Measurements from ENCODE around the gene MRTO4.

Gene MRTO4

DNA sequence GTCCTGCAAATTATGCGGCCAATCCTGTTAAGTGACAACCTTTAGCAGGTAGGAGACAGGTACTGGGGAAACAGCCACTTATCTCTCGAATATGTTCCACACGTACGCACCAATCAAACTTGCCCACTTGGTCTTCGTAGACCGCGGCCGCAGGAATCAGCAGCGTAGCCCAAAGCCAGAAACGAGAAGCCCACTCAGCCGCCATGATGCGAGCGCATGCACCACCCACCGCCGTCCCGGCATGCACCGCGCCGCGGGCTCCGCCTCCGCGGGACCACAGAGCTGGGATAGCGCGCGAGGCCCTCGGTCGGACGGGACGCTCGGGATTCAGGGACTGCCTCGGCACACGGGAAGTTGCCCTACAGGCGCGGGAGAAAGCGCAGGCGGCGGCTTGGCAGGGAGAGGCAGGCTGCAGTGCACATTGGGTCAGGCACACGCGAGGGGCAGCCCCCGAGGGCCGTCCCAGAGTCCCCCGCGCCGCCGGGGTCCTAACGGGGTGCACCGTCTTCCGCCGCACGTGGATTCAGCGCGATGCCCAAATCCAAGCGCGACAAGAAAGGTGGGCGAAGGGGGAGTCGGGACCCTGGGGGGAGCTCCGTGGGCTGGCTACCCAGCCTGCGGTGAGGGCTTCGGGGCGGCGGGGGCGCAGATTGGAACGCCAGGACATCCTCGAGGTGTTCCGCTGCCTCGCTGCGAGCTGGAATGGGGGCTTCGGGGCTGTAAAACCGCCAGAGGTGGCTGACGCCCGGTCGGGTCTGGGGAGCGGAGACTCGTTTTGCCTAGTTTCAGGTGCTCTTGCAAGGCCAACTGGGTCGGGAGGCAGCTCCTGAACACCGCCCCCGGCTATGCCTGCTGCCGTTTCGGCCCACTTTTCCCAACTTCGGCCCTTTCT is at the start of gene MRTO4, which contains the start of gene EMC1:
TSS of gene MRTO4 (plus strand) at position 501 of the 892 bp plus-strand sequence. CDS start at position 532, 31 bp downstream.
TSS of gene EMC1 (minus strand) at position 220 of the 892 bp plus-strand sequence. CDS start at position 205, 15 bp downstream.
- no peak for TF ChIP-seq CTCF (IDR thresholded peaks at IDR 0.05; ENCODE audit: borderline replicate concordance, insufficient read depth, low read depth, low read length)
- H3K4me3 ChIP-seq (ENCODE audit: low read depth, low read length), result peak within 1 kb of the TSS; percentile 97

DNA sequence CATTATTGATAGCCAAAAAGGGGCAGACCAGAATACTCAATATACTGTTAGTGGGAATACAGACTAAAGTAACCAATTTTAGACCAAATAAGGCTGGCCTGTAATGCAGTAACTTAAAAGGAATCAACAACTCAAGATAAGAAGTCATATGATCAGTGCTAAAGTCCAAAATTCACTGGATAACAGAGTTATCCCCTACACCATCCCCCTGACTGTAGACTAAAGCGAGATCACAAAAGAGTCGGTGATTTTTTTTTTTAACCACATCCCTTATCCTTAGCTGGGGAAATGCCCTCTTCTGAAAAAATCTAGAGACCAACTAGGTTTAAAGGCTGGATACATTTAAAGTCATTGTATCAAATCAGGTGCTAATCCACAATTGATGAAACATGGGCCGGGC is 49.2 kb upstream of the MRTO4 start:
- TF ChIP-seq CTCF (IDR thresholded peaks at IDR 0.05; ENCODE audit: borderline replicate concordance, insufficient read depth, low read depth, low read length), result no peak
- H3K4me3 ChIP-seq (ENCODE audit: low read depth, low read length), result no peak overlapping the region

DNA sequence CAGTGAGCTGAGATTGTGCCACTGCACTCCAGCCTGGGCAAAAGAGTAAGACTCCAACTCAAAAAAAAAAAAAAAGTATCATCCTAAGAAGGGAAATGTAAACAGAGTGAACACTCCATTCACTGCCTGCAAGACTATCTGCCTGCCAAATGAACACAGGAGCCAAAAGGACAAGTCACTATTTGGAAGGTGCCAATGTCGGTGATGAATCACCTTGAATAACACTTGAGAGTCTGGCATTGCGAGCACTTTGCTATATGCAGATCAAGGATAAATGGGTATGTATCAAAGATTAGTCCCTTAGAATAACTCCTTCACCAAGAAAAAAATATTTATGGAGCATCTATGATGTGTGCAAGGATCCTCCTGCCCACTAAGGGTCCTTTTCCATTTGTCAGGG is 48.2 kb upstream of the MRTO4 start:
- TF ChIP-seq CTCF (IDR thresholded peaks at IDR 0.05; ENCODE audit: borderline replicate concordance, insufficient read depth, low read depth, low read length), result no peak
- H3K4me3 ChIP-seq (ENCODE audit: low read depth, low read length), result no peak overlapping the region

DNA sequence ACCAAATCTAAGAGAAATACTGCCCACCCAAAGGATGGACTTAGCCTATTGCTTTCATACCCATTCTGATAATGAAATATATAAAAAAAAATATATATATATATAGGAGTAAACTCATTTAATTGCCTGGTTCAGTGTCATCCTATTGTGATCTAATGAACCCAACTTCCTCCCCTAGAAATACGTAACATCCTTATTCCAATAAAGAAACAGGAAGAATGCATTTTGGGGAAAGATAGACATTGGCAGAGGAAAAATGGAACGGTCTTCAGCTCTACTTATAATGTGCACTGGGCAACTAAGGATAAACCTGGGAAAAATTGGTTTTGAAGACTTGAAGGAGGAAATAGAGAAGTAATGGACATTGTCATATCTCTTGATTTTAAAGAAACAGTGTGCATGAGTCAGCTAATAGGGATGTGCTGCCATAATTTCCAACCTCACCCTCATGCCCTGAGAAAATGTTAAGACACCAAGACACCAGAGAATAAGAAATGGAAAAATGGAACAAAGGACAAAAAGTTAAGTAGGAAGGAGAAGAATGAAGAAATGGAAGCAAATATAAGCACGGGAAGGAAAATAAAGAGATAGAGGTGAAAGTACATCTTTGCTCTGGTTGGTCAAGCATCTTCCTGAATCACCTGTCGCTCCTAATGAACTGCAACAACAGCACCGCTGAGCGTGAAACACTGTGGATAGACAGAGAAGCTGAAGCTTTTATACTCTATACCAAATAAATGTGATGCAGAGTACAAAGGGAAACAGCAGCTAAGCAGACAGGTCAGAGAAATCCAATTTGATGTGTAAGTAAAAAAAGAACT is 46.9 kb upstream of the MRTO4 start:
- no peak for TF ChIP-seq CTCF (IDR thresholded peaks at IDR 0.05; ENCODE audit: borderline replicate concordance, insufficient read depth, low read depth, low read length)
- no peak overlapping the region for H3K4me3 ChIP-seq (ENCODE audit: low read depth, low read length)

DNA sequence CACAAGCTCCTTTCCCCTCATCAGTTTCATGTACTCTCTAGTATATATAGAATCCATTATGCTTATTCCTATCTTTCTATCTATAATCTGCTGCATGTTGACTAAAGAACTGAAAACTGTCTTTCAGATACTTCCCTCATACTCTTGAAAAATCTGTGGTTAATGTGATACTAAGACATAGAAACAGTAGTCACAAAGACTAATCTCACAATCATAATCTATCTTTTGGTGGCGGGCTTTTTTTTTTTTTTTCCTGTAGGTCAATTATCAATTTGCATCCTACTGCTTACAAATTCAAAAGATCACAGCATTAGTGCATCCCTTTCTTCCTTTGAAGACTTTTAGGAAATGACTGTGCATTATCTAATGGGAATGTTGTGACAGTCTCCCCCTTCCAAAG is 46.2 kb upstream of the MRTO4 start:
- TF ChIP-seq CTCF (IDR thresholded peaks at IDR 0.05; ENCODE audit: borderline replicate concordance, insufficient read depth, low read depth, low read length), result no peak
- no peak overlapping the region for H3K4me3 ChIP-seq (ENCODE audit: low read depth, low read length)

DNA sequence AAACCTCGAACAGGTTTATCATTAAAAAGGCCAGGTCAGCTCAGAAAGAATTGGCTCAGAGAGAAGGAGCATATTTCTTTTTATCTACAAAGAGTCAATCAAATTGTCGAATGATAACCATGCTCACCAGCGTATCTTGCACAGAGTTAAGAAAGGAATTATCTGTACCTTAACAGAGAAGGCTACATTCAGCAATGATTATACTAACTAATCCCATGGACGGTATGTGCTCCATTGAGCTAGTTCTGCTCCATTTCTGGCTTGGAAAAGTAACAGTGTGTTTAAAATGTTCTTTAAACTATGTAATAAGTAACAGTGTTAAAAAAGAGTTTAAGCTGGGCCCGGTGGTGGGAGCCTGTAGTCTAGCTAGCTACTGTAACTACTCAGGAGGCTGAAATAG is 45.8 kb upstream of the MRTO4 start:
- TF ChIP-seq CTCF (IDR thresholded peaks at IDR 0.05; ENCODE audit: borderline replicate concordance, insufficient read depth, low read depth, low read length), result no peak
- H3K4me3 ChIP-seq (ENCODE audit: low read depth, low read length), result no peak overlapping the region
